ENCODE results near the gene SUPT20HL2.

DNA sequence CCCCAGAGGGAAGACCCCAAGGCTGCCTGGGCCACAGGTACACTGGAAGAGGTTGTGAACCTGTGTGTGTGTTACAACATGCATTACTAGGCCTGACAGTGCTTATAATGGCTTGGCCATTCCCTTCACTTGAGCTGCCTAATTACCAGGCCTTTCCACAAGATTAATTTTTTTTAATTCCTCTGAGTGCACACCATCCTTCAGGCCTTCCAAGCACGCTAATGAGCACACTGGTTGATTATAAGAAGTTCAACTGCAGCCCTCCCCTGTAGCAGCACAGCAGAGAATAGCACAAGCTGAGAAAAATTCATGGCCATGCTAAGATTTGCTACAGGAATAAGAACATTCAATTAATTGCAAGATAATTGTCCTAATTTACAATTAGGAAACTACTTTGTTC is 2.2 kb upstream of the SUPT20HL2 start:
- TF ChIP-seq, protein P1, sequence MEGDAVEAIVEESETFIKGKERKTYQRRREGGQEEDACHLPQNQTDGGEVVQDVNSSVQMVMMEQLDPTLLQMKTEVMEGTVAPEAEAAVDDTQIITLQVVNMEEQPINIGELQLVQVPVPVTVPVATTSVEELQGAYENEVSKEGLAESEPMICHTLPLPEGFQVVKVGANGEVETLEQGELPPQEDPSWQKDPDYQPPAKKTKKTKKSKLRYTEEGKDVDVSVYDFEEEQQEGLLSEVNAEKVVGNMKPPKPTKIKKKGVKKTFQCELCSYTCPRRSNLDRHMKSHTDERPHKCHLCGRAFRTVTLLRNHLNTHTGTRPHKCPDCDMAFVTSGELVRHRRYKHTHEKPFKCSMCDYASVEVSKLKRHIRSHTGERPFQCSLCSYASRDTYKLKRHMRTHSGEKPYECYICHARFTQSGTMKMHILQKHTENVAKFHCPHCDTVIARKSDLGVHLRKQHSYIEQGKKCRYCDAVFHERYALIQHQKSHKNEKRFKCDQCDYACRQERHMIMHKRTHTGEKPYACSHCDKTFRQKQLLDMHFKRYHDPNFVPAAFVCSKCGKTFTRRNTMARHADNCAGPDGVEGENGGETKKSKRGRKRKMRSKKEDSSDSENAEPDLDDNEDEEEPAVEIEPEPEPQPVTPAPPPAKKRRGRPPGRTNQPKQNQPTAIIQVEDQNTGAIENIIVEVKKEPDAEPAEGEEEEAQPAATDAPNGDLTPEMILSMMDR (conservative IDR thresholded peaks at IDR 0.05; ENCODE audit: low read depth, low read length) = no peak
- TF ChIP-seq EZH2 (IDR thresholded peaks at IDR 0.05; ENCODE audit: low read length, unreplicated experiment) = no peak
- TF ChIP-seq EZH2phosphoT487 (IDR thresholded peaks at IDR 0.05; ENCODE audit: borderline replicate concordance, low read length) = no peak

Data from PC-3 (cell line).